ENCODE measurements around the gene LRRK1.

GRCh38 chr15:100968050-100968966 lies 49.2 kb downstream of the LRRK1 start:
- no peak for TF ChIP-seq EZH2 (IDR thresholded peaks at IDR 0.05; ENCODE audit: borderline replicate concordance, low read length)
- TF ChIP-seq, protein P1, sequence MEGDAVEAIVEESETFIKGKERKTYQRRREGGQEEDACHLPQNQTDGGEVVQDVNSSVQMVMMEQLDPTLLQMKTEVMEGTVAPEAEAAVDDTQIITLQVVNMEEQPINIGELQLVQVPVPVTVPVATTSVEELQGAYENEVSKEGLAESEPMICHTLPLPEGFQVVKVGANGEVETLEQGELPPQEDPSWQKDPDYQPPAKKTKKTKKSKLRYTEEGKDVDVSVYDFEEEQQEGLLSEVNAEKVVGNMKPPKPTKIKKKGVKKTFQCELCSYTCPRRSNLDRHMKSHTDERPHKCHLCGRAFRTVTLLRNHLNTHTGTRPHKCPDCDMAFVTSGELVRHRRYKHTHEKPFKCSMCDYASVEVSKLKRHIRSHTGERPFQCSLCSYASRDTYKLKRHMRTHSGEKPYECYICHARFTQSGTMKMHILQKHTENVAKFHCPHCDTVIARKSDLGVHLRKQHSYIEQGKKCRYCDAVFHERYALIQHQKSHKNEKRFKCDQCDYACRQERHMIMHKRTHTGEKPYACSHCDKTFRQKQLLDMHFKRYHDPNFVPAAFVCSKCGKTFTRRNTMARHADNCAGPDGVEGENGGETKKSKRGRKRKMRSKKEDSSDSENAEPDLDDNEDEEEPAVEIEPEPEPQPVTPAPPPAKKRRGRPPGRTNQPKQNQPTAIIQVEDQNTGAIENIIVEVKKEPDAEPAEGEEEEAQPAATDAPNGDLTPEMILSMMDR (conservative IDR thresholded peaks at IDR 0.05 in 1 of 2, IDR thresholded peaks at IDR 0.05 in 1 of 2; ENCODE audit: extremely low read depth in 1 of 2, insufficient read depth in 1 of 2, low read depth in 1 of 2, low read length in 2 of 2), result no peak

Data from mammary epithelial cell (primary cell).